ENCODE data around the gene ROR2. TPM values are rescaled to one million over a fixed set of nuclear protein-coding genes. Genes with fewer than 3 reads are reported as not detected.

The ROR2 gene
- total RNA-seq, 2 donors from 2014 or later: 4.0 to 5.4 TPM

DNA sequence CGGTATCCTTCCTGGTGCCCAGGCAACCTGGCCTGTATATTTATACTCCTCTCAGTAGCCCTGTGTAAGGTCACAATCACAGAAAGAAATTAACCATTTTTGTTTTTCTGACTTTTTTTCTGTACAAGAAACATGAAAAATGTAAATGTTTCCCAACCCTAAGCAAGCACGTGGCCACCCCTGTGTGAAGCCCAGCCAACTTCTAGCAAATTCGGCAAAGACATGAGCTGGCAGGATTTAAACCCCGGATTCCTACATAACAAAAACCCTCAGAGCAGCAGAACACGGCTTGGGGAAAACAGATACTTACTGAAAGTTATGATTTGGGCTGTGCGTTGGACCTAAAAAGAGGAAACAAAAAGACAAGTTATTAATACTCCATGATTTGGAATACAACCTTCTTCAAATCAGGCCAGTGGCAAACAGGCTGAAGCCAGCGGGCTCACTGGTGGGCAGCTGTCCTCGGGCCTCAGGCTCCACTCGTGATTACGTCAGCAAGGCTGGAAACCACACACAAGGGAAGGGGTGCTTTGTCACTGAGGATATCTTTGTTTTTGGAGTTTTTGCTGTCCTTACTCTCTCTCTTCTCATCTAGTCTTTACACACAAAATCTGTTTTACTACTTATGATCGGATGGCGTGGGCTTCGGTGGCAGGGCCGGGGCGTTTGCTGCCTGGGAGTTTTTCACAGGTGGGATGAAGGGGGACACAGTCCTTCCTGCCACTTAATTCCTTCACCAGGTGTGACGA is 194.1 kb downstream of the ROR2 start:
- no peaks in the 10 kb centered on the region for H3K27me3 ChIP-seq
- WGBS, 2 donors: 75 to 80% methylated on average over 16 of the region's 16 CpGs
- no peaks in the 10 kb centered on the region for H3K36me3 ChIP-seq (replicated peaks in 1 of 2; ENCODE audit: insufficient read depth in 1 of 2, low read depth in 2 of 2)
- H3K4me3 ChIP-seq: no peak overlapping the region
- H3K4me1 ChIP-seq: no peaks in the 10 kb centered on the region
- no peak overlapping the region for H3K27ac ChIP-seq
- ATAC-seq (no peak), DNase-seq (no peak)
- TF ChIP-seq, protein P1, sequence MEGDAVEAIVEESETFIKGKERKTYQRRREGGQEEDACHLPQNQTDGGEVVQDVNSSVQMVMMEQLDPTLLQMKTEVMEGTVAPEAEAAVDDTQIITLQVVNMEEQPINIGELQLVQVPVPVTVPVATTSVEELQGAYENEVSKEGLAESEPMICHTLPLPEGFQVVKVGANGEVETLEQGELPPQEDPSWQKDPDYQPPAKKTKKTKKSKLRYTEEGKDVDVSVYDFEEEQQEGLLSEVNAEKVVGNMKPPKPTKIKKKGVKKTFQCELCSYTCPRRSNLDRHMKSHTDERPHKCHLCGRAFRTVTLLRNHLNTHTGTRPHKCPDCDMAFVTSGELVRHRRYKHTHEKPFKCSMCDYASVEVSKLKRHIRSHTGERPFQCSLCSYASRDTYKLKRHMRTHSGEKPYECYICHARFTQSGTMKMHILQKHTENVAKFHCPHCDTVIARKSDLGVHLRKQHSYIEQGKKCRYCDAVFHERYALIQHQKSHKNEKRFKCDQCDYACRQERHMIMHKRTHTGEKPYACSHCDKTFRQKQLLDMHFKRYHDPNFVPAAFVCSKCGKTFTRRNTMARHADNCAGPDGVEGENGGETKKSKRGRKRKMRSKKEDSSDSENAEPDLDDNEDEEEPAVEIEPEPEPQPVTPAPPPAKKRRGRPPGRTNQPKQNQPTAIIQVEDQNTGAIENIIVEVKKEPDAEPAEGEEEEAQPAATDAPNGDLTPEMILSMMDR (IDR thresholded peaks at IDR 0.05): no peak
- no peak for TF ChIP-seq POLR2A (IDR thresholded peaks at IDR 0.05)
- intact Hi-C loops (cut with DNase I): no loop called here
- H3K9me3 ChIP-seq: no peaks in the 10 kb centered on the region

DNA sequence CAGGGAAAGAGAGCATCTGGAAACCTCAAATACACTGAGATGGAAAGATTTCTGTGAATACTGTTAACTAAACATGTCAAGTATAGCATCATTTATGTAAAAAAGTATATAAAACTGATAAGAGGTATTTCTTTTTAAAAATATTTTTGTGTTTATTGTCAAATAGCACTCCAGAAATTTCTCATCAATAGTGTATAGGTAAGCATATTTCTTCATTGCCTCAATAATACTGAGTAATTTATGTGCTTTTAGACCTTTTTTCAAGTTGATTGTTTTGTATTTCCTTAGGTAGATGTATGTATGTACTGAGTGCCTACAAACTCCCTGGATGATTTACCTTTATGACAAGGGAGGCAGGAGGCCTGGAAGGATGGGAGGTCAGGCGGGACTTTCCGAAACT is 196.3 kb downstream of the ROR2 start:
- intact Hi-C loops (cut with DNase I): no loop called here
- no peaks in the 10 kb centered on the region for H3K9me3 ChIP-seq
- H3K27ac ChIP-seq: no peak overlapping the region
- TF ChIP-seq, protein P1 (IDR thresholded peaks at IDR 0.05): no peak
- TF ChIP-seq POLR2A (IDR thresholded peaks at IDR 0.05): no peak
- H3K27me3 ChIP-seq: no peaks in the 10 kb centered on the region
- no peaks in the 10 kb centered on the region for H3K4me1 ChIP-seq
- H3K4me3 ChIP-seq: no peak overlapping the region
- no peaks in the 10 kb centered on the region for H3K36me3 ChIP-seq (replicated peaks in 1 of 2; ENCODE audit: insufficient read depth in 1 of 2, low read depth in 2 of 2)
- WGBS, 2 donors: 45 to 48% methylated on average over 2 of the region's 2 CpGs
- ATAC-seq (no peak), DNase-seq (no peak)

DNA sequence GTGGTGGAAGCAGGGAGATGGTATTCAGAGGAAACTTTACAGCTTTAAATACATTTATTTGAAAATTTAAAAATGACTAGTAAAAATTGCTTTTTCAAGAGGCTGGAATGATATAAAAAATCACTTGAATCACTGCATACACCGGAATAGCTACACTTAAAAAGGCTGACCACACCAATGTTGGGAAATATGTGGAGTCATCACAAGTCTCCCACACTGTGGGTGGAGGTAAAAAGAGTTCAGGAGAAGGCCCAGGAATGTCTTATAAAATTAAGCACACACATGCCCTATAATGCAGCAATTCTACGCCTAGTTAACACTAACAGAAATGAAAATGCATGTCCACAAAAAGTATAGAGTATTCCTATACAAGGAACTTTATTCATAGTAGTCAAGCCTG is 198.1 kb downstream of the ROR2 start:
- H3K36me3 ChIP-seq (replicated peaks in 1 of 2; ENCODE audit: insufficient read depth in 1 of 2, low read depth in 2 of 2): no peaks in the 10 kb centered on the region
- DNase-seq (no peak), ATAC-seq (no peak)
- WGBS, 2 donors: 76 to 86% methylated on average over 2 of the region's 2 CpGs
- no peak overlapping the region for H3K4me3 ChIP-seq
- H3K4me1 ChIP-seq: no peaks in the 10 kb centered on the region
- H3K27ac ChIP-seq: no peak overlapping the region
- intact Hi-C loops (cut with DNase I): no loop called here
- H3K9me3 ChIP-seq: no peaks in the 10 kb centered on the region
- no peaks in the 10 kb centered on the region for H3K27me3 ChIP-seq
- no peak for TF ChIP-seq POLR2A (IDR thresholded peaks at IDR 0.05)
- TF ChIP-seq, protein P1 (IDR thresholded peaks at IDR 0.05): no peak

DNA sequence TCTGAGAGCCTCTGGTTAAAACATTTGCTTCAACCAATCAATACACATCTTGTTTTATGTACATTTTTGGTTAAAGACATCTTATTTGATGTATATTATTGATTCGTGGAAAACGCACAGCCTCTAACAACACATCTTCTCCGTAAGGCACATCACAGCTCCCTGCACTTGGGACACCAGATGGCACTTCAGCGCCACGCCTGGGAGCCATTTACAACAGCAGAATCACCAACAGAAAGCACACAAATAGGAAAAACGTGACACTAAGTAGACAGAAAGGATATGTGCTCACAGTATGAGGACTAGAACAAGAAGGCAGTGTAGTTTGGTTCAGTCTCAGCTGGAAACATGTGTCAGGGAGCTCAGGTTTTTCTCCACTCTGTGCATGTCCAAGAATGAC is 199.7 kb downstream of the ROR2 start:
- Histone ChIP-seq H3K9me3 (no peaks in the 10 kb centered on the region), H3K4me1 (no peaks in the 10 kb centered on the region), H3K36me3 (replicated peaks in 1 of 2; ENCODE audit: insufficient read depth in 1 of 2, low read depth in 2 of 2) (no peaks in the 10 kb centered on the region), H3K27me3 (no peaks in the 10 kb centered on the region), H3K4me3 (no peak overlapping the region), H3K27ac (no peak overlapping the region)
- intact Hi-C loops (cut with DNase I): no loop called here
- TF ChIP-seq, protein P1 (IDR thresholded peaks at IDR 0.05): no peak
- TF ChIP-seq POLR2A (IDR thresholded peaks at IDR 0.05): no peak
- ATAC-seq (no peak), DNase-seq (no peak)
- WGBS, 2 donors: 60 to 67% methylated on average over 6 of the region's 6 CpGs

- intact Hi-C loops (cut with DNase I): no loop called here
- Histone ChIP-seq H3K9me3 (no peaks in the 10 kb centered on the region), H3K27me3 (no peaks in the 10 kb centered on the region), H3K27ac (no peak overlapping the region), H3K4me1 (no peaks in the 10 kb centered on the region), H3K4me3 (no peak overlapping the region), H3K36me3 (replicated peaks in 1 of 2; ENCODE audit: insufficient read depth in 1 of 2, low read depth in 2 of 2) (no peaks in the 10 kb centered on the region)
- TF ChIP-seq, protein P1 (IDR thresholded peaks at IDR 0.05): no peak
- TF ChIP-seq POLR2A (IDR thresholded peaks at IDR 0.05): no peak
- ATAC-seq: no peak
- 52 to 63% methylated on average over 6 to 9 of the region's 9 CpGs for WGBS, 2 donors
- no peak for DNase-seq
These were observed 203.1 kb downstream of the ROR2 start for GRCh38 chr9:91746904-91747303.
